ACHN (cell line): Measurements from ENCODE around the gene TMEM74B.
A peak's percentile ranks its signal among the peaks of the same experiment; 100 is the strongest.
"Not testable (repeated sequence)": the region's sequence is repeated elsewhere in the genome, so short reads cannot be mapped to it uniquely, and the experiment has no call there.

Experiments
- DNase-seq: peaks from one replicate; pipeline ENCODE4 v3.0.0-alpha.2; 2015
- in situ Hi-C: cut with HindIII; loops from 2 replicates; pipeline ENCODE4 v1.10.0; 2017; ENCODE audit warnings: low sequenced_read_pairs, low pct_ligation_motif_present, low pct_unique_long_range_greater_than_20kb

TMEM74B gene

DNA sequence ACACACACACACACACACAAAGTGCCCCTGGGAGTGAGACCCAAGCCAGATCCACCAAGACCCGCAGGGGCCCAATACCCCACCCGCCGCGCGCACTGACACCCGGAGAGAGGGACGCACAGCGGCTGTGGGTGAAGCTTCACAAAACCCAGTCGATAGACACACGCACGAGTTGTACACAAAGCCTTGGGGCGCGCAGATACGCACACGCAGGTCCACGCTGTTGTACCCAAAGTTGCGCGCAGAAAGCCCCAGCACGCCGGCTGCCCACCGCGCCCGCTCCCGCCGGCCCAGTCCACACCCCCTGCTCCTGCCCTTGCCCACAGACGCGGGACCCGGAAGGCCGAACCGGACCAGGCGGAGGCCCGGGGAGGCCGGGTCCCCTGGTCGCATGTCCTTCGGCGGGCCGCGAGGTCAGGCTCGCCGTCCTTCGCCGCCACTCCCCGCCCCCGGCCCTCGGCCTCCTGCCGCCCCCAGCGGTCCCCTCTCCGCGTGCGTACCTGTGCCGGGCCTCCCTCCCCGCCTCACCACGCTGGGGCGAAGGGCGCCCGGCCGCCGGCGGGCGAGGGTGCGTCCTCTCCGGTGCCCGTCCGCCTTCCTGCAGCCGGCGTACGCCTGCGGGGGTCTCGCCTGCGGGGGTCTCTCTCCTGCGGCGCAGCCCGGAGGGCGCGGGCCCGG lies at the start of gene TMEM74B:
Gene TMEM74B, minus strand, starts transcription at position 344 of the 678 bp plus-strand sequence. CDS start 1,180 bp downstream, outside the sequence.
- in situ Hi-C loops = no loop called here
- no peak for DNase-seq

DNA sequence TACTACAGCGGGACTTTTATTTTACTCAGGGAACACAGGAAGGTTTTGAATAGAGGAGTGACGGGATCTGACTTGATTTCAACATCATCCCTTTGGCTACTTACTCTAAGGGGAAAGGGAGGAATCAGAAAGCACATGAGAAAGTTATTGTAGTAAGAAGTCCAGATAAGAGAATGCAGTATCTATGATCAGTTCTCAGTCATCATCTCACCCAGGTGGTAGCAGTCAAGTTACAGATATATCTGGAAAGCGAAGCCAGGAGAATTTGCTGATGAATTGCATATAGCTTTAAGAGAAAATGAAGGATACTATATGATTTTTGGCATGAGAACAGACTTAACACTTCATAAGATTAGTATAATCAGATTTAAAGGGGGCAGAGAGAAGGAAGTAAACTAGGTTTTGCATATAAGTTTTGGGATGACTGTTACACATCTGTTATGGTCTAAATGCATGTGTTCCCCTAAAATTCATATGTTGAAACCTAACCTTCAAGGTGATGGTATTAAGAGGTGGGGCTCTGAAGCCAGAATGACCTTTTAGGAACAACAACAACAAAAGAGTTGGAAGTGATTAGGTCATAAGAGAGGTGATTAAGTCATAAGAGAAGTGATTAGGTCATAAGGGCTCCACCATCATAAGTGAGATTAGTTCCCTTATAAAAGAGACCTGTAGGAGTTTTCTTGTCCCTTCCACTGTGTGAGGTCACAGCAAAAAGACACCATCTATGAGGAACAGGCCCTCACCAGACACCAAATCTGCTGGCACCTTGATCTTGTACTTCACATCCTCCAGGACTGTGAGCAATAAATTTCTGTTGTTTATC lies 47.7 kb upstream of the TMEM74B start:
- in situ Hi-C loops = no loop called here
- DNase-seq = no peak

DNA sequence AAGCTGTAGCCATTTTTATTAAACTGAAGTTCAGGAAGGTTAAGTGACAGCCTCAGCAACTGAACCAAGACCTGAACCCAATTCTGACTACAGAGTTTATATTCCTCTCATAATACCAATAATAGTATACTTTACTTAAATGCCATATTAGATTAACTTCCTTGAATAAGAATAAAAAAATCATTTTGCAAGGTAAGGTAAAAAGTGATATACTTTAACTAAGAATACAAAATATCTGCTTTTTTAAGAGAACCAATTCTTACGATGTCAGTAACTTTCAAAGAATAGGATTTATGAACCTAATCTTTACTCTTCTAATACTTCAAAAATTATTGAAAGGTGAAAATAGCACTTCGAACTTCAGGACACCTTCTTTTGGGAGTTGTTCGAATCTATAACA lies 44.8 kb upstream of the TMEM74B start:
- no peak for DNase-seq
- in situ Hi-C loops = no loop called here

DNA sequence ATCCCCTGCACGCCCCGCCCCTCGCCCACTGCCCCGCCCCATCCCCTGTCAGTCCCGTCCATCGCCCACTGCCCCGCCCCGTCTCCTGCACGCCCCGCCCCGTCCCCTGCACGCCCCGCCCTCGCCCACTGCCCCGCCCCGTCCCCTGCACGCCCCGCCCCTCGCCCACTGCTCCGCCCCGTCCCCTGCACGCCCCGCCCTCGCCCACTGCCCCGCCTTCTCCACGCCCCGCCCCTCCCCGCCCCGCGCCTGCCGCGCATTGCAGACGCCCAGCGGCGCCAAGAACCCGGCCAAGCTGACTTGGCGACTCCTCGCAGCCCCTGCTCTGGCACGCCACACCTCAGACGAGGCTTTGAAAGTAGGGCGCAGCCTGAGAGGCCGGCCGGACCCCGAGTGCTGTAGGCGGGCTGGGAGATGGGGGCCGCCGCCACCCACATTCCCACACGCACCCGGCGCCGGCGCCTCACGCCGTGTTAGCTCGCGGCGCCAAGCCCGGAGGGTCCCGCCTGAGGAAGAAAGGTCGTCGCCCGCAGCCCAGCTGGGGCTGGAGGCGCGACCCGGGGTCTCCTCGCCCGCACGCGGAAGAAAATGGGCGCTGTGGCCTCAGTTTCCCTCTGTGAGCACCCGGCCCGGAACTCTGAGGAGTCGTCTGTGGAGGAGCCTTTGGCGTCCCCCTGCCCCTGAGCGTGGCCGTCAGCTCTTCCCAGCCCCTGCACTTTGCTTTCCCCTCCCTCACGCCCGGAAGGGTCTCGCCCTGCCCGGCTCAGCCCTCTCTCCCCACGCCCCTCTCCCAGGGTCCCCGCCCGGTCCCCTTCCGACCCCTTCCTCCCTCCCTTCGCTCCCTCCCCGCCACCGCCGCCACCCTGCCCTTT lies 41.2 kb upstream of the TMEM74B start, which contains the start of gene RAD21L1:
Gene RAD21L1, plus strand, starts transcription at position 262 of the 872 bp plus-strand sequence. CDS start 2,410 bp downstream, outside the sequence.
- DNase-seq = peak; percentile 63
- in situ Hi-C loops = no loop called here

GRCh38 chr20:1225263-1225782 lies 40.5 kb upstream of the TMEM74B start:
- DNase-seq = peak; percentile 24
- in situ Hi-C loops = no loop called here

DNA sequence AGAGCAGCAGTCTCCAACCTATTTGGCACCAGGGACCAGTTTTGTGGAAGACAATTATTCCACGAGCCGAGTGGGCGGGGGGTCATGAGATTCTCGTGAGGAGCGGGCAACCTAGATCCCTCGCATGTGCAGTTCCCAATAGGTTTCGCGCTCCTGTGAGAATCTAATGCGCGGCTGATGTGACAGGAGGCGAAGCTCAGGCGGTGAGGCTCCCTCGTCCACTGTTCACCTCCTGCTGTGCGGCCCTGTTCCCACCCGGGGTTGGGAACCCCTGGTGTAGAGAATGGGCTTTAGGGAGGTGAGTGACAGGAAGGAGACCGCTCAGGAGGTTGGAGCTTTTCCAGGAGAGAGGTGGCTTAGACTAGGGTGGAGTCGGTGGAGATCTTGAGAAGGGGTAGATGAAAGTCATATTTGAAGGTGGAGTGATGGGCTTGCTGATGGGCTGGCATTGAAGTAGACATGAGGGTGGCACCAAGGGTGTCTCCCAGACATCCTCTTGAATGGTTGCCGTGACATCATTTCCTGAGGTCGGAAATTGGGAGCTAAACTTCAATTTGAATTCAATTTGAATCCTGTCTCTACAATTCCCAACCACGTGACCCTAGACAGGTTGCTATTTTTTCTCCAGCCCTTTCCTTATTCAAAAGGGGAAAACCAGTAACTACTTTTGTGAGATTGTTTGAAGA lies 39.6 kb upstream of the TMEM74B start:
- DNase-seq = no peak

GRCh38 chr20:1222750-1223149 lies 38.0 kb upstream of the TMEM74B start:
- DNase-seq, in situ Hi-C loops: not testable (repeated sequence)

More for the DNA sequence above, 39.6 kb upstream of the TMEM74B start:
- in situ Hi-C loops = no loop called here

- DNase-seq, in situ Hi-C loops: not testable (repeated sequence)
Observed at GRCh38 chr20:1216527-1217427, 32.0 kb upstream of the TMEM74B start.

- no peak for DNase-seq
- in situ Hi-C loops = no loop called here
Observed at GRCh38 chr20:1215386-1216170, 30.8 kb upstream of the TMEM74B start.

DNA sequence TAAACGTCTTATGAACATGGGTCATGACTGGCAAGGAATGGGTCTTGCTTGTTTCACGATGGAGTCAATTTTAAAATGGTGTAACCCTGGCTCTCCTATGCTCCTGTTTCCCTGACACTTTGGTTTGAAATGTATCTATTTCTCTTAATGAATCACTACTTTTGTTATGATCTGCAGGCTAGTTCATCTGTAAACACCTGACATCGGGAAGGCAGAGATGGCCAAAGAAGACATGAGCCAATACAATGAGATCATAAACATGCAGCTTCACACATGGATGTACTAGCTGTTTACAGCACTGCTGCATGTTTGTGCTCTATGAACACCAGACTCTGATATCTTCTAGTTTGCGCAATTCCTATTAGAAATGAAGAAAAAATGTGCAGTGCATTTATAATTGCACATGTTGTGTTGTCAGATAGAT lies 30.1 kb upstream of the TMEM74B start:
- no peak for DNase-seq
- in situ Hi-C loops = no loop called here

DNA sequence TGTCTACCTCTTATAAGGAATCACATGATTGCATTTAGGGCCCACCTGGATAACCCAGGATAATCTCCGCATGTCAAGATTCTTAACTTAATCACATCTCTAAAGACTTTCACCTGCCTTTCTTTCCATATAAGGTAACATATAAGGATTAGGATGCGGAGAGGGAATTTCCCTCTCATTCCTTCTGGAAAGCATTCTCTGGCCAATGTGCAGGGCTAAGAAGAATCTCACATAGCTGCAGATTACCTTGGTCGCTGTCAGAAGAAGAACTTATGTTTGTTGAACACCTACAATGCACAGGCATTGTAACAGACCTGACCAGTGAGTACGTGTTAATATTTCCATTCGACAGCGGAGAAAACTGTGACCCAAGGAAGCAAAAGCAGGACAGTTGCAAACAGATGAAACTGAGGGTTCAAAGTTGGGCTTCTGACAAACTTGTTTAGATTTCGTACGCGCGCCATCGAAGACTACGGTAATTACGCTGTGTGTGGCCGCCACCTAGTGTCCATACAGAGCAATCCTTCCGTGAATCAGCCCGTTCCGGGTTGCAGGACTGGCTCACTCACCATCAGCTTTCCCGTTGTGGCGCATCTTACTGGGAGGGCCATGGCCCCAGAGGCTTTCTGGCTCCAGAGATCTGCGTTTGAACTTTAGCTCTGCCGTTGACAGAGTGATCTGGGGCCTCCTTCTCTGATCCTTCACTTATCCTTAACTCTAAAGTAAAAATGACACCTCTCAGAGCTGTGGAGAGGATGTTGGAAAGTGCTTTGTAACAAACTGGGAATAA lies 28.0 kb upstream of the TMEM74B start:
- DNase-seq = peak; percentile 69
- in situ Hi-C loops = no loop called here

- in situ Hi-C loops = no loop called here
- DNase-seq = no peak
Observed at GRCh38 chr20:1212023-1212422, 27.2 kb upstream of the TMEM74B start.

DNA sequence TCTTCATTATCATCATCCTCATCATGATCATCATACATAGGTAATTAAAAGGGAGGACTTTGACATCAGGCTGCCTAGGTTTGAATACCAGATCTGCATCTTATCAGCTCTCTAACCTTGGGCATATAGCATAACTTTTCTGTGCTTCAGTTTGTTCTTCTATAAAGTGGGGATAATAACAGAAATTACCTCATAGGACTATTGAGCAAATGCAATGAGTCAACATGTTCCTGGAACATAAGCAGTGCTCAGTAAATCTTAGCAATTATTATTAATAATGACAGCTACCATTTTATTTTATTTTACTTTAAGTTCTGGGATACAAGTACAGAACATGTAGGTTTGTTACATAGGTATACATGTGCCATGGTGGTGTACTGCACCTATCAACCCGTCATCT lies 25.7 kb upstream of the TMEM74B start:
- in situ Hi-C loops = no loop called here
- DNase-seq = no peak

- peak; percentile 25 for DNase-seq
- in situ Hi-C loops = no loop called here
Observed at GRCh38 chr20:1209447-1210387, 24.9 kb upstream of the TMEM74B start.
